Keratinocyte (primary cell): ENCODE measurements around the gene HP.

Source experiments
- EZH2 ChIP-seq: IDR thresholded peaks from one replicate; pipeline ENCODE4 v1.6.1; 2012; ENCODE audit warnings: inconsistent platforms, mild to moderate bottlenecking, low read length, moderate library complexity
- TF ChIP-seq, protein P1 (sequence below), 3 experiments: IDR thresholded peaks in 1 of 3; conservative IDR thresholded peaks in 1 of 3; optimal IDR thresholded peaks in 1 of 3; 2 replicates in 2 of 3; 3 replicates in 1 of 3; pipeline versions ENCODE3 to v1.5.1; 2011; ENCODE audit warnings: low read length in 3 of 3, mild to moderate bottlenecking in 3 of 3, moderate library complexity in 2 of 3, control low read depth in 1 of 3, inconsistent platforms in 1 of 3; ENCODE audit not compliant: insufficient read depth in 2 of 3; ENCODE audit errors: extremely low read depth in 1 of 3

DNA sequence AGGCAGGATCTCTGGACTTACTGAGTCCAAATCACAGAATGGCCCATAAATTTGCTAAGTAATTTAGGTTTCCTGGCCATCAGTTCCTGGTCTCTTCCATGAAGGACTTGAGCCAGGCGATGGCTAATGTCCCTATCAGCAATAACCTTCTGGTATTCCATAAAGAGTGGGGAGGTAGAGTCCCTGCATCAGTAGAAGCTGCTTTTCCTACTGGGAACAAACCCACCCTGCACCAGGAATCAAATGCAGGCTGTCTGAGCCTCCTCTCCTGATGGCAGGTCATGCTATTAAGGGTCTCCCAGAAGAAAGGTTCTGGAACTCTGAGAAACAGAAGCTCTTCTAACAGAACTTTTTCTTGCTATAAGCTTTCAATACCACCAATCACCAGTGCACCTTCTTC lies 7.3 kb downstream of the HP start:
- TF ChIP-seq, protein P1, sequence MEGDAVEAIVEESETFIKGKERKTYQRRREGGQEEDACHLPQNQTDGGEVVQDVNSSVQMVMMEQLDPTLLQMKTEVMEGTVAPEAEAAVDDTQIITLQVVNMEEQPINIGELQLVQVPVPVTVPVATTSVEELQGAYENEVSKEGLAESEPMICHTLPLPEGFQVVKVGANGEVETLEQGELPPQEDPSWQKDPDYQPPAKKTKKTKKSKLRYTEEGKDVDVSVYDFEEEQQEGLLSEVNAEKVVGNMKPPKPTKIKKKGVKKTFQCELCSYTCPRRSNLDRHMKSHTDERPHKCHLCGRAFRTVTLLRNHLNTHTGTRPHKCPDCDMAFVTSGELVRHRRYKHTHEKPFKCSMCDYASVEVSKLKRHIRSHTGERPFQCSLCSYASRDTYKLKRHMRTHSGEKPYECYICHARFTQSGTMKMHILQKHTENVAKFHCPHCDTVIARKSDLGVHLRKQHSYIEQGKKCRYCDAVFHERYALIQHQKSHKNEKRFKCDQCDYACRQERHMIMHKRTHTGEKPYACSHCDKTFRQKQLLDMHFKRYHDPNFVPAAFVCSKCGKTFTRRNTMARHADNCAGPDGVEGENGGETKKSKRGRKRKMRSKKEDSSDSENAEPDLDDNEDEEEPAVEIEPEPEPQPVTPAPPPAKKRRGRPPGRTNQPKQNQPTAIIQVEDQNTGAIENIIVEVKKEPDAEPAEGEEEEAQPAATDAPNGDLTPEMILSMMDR (optimal IDR thresholded peaks at IDR 0.05 in 1 of 3, IDR thresholded peaks at IDR 0.05 in 1 of 3, conservative IDR thresholded peaks at IDR 0.05 in 1 of 3; ENCODE audit: extremely low read depth in 1 of 3, insufficient read depth in 2 of 3, low read length in 3 of 3) = no peak
- TF ChIP-seq EZH2 = no peak
